NCI-H1048 (cell line): ENCODE data around the gene PRPF40B.

ENCODE experiments used
- DNase-seq: peaks from one replicate; lab custom pipeline; 2025; lab: John Stamatoyannopoulos, UW

Gene PRPF40B

GRCh38 chr12:49659753-49660152 is 36.4 kb downstream of the PRPF40B start:
- DNase-seq: no peak

GRCh38 chr12:49661191-49661590 is 37.8 kb downstream of the PRPF40B start:
- DNase-seq: no peak

GRCh38 chr12:49661746-49662145 is 38.4 kb downstream of the PRPF40B start:
- no peak for DNase-seq

GRCh38 chr12:49662998-49663843 is 39.9 kb downstream of the PRPF40B start:
- no peak for DNase-seq

GRCh38 chr12:49664167-49664566 is 40.8 kb downstream of the PRPF40B start:
- no peak for DNase-seq

- no peak for DNase-seq
These were observed 41.4 kb downstream of the PRPF40B start for GRCh38 chr12:49664591-49665239.

GRCh38 chr12:49665384-49665783 is 42.0 kb downstream of the PRPF40B start:
- DNase-seq: no peak

- DNase-seq: no peak
These were observed 42.8 kb downstream of the PRPF40B start for GRCh38 chr12:49666176-49666575.

GRCh38 chr12:49667325-49668090 is 44.1 kb downstream of the PRPF40B start:
- no peak for DNase-seq

- no peak for DNase-seq
These were observed 46.4 kb downstream of the PRPF40B start for GRCh38 chr12:49669796-49670195.

- no peak for DNase-seq
These were observed 47.8 kb downstream of the PRPF40B start for GRCh38 chr12:49671031-49671765.

- DNase-seq: no peak
These were observed 49.2 kb downstream of the PRPF40B start for GRCh38 chr12:49672301-49673217.

- no peak for DNase-seq
These were observed 50.3 kb downstream of the PRPF40B start for GRCh38 chr12:49673446-49674317.

GRCh38 chr12:49674318-49674981 is 51.1 kb downstream of the PRPF40B start:
- no peak for DNase-seq

GRCh38 chr12:49675137-49675536 is 51.8 kb downstream of the PRPF40B start:
- no peak for DNase-seq

GRCh38 chr12:49678711-49679110 is 55.4 kb downstream of the PRPF40B start:
- DNase-seq: no peak

- no peak for DNase-seq
These were observed 56.7 kb downstream of the PRPF40B start for GRCh38 chr12:49680075-49680474.

- no peak for DNase-seq
These were observed 60.4 kb downstream of the PRPF40B start for GRCh38 chr12:49683599-49684309.
